Loucy (cell line): ENCODE measurements around the gene TRPM1.
A peak's percentile ranks its signal among the peaks of the same experiment; 100 is the strongest.

ENCODE experiments used
- H2AFZ ChIP-seq: fragments of 200-600 bp; sonication (generic); 2 replicates; pipeline ENCODE4 v1.6.0; 2016; ENCODE audit warnings: antibody characterized with exemption, mild to moderate bottlenecking, low read length, moderate library complexity
- H3F3A ChIP-seq: fragments of 200-600 bp; 2 replicates; pipeline ENCODE4 v1.6.0; 2016; ENCODE audit warnings: antibody characterized with exemption, low read depth, mild to moderate bottlenecking
- H3K27me3 ChIP-seq: fragments of 200-600 bp; sonication (generic); 2 replicates; pipeline ENCODE4 v1.6.1; 2014; ENCODE audit warnings: low read length, mild to moderate bottlenecking; ENCODE audit not compliant: insufficient read depth, poor library complexity, severe bottlenecking
- H3K36me3 ChIP-seq: fragments of 200-600 bp; sonication (generic); 2 replicates; pipeline ENCODE4 v1.6.1; 2016; ENCODE audit warnings: low read length; ENCODE audit not compliant: insufficient read depth
- H3K4me1 ChIP-seq: fragments of 200-600 bp; sonication (generic); 2 replicates; pipeline ENCODE4 v1.5.1; 2014; ENCODE audit warnings: low read length, mild to moderate bottlenecking; ENCODE audit not compliant: insufficient read depth, poor library complexity, severe bottlenecking
- H3K4me2 ChIP-seq: fragments of 200-600 bp; sonication (generic); 2 replicates; pipeline ENCODE4 v1.6.0; 2014; ENCODE audit warnings: antibody characterized with exemption, low read length, low read depth, mild to moderate bottlenecking; ENCODE audit not compliant: poor library complexity, severe bottlenecking
- H3K4me3 ChIP-seq: fragments of 200-600 bp; sonication (generic); 2 replicates; pipeline ENCODE4 v1.5.1; 2014; ENCODE audit warnings: low read length, mild to moderate bottlenecking, mixed read lengths; ENCODE audit not compliant: poor library complexity, severe bottlenecking
- H3K79me2 ChIP-seq: fragments of 200-600 bp; sonication (generic); 2 replicates; pipeline ENCODE4 v1.6.1; 2014; ENCODE audit warnings: low read length; ENCODE audit not compliant: insufficient read depth
- H3K9ac ChIP-seq: fragments of 200-600 bp; sonication (generic); 2 replicates; pipeline ENCODE4 v1.6.0; 2014; ENCODE audit warnings: mild to moderate bottlenecking, low read depth, low read length, moderate library complexity; ENCODE audit not compliant: poor library complexity, severe bottlenecking
- H3K9me2 ChIP-seq: fragments of 200-600 bp; sonication (generic); replicated peaks from 2 replicates; pipeline ENCODE4 v1.6.1; 2016; ENCODE audit warnings: low read depth, low read length, mixed read lengths
- H3K9me3 ChIP-seq: fragments of 200-600 bp; sonication (generic); 2 replicates; pipeline ENCODE4 v1.6.1; 2014; ENCODE audit warnings: mild to moderate bottlenecking, antibody characterized with exemption, low read length, low read depth; ENCODE audit not compliant: insufficient read depth
- H4K20me1 ChIP-seq: fragments of 200-600 bp; sonication (generic); 2 replicates; pipeline ENCODE4 v1.6.0; 2014; ENCODE audit warnings: antibody characterized with exemption, low read length, mild to moderate bottlenecking; ENCODE audit not compliant: insufficient read depth, poor library complexity, severe bottlenecking
- CTCF ChIP-seq: fragments of 200-600 bp; sonication (generic); conservative IDR thresholded peaks from 2 replicates; pipeline ENCODE4 v1.5.1; 2014; ENCODE audit warnings: mild to moderate bottlenecking, antibody characterized with exemption, low read length
- EZH2phosphoT487 ChIP-seq: fragments of 200-600 bp; IDR thresholded peaks from 2 replicates; pipeline ENCODE4 v1.6.1; 2018; ENCODE audit warnings: antibody characterized with exemption, mild to moderate bottlenecking, moderate library complexity, borderline replicate concordance

Gene TRPM1

GRCh38 chr15:30962659-30963058 is 138.9 kb downstream of the TRPM1 start:
- TF ChIP-seq CTCF: no peak
- TF ChIP-seq EZH2phosphoT487: no peak
- peaks cover 30% of the 10 kb centered on the region for H3K4me1 ChIP-seq
- H3K36me3 ChIP-seq: peaks cover 56% of the 10 kb centered on the region
- 0 out of 2 replicates have a peak, but pooled peaks cover 4% of the 10 kb centered on the region for H3F3A ChIP-seq
- no peak overlapping the region for H2AFZ ChIP-seq
- H3K9me2 ChIP-seq: no peaks in the 10 kb centered on the region
- peak overlapping the region; percentile 6 for H3K4me2 ChIP-seq
- no peak overlapping the region for H3K4me3 ChIP-seq
- H4K20me1 ChIP-seq: no peaks in the 10 kb centered on the region
- no peaks in the 10 kb centered on the region for H3K9me3 ChIP-seq
- peaks cover 2% of the 10 kb centered on the region; the same call in 1 of the 2 replicates for H3K79me2 ChIP-seq
- no peak overlapping the region for H3K9ac ChIP-seq
- H3K27me3 ChIP-seq: no peaks in the 10 kb centered on the region

GRCh38 chr15:30962079-30962478 is 139.4 kb downstream of the TRPM1 start:
- TF ChIP-seq CTCF: no peak
- no peak for TF ChIP-seq EZH2phosphoT487
- peaks cover 62% of the 10 kb centered on the region for H3K36me3 ChIP-seq

GRCh38 chr15:30958219-30958618 is 143.3 kb downstream of the TRPM1 start:
- no peak overlapping the region for H3K9ac ChIP-seq
- TF ChIP-seq CTCF (no peak), EZH2phosphoT487 (no peak)
- H3K4me3 ChIP-seq: no peak overlapping the region
- H3K4me1 ChIP-seq: peaks cover 16% of the 10 kb centered on the region
- H3F3A ChIP-seq: 0 out of 2 replicates have a peak, but pooled peaks cover 4% of the 10 kb centered on the region
- H3K9me2 ChIP-seq: no peaks in the 10 kb centered on the region
- no peaks in the 10 kb centered on the region for H3K27me3 ChIP-seq
- no peaks in the 10 kb centered on the region for H3K9me3 ChIP-seq
- no peak overlapping the region for H3K4me2 ChIP-seq
- H3K79me2 ChIP-seq: no peaks in the 10 kb centered on the region; the same call in 1 of the 2 replicates
- no peaks in the 10 kb centered on the region for H4K20me1 ChIP-seq
- no peak overlapping the region for H2AFZ ChIP-seq
- H3K36me3 ChIP-seq: peaks cover 76% of the 10 kb centered on the region

More at GRCh38 chr15:30962079-30962478, 139.4 kb downstream of the TRPM1 start:
- Histone ChIP-seq H4K20me1 (no peaks in the 10 kb centered on the region), H3F3A (0 out of 2 replicates have a peak, but pooled peaks cover 4% of the 10 kb centered on the region), H3K79me2 (no peaks in the 10 kb centered on the region; the same call in 1 of the 2 replicates), H3K27me3 (no peaks in the 10 kb centered on the region), H3K4me3 (no peak overlapping the region), H2AFZ (no peak overlapping the region), H3K9me2 (no peaks in the 10 kb centered on the region), H3K9ac (peak overlapping the region; percentile 38), H3K4me2 (peak overlapping the region; percentile 6), H3K4me1 (peaks cover 25% of the 10 kb centered on the region), H3K9me3 (no peaks in the 10 kb centered on the region)
